ENCODE measurements around the gene ZFTA. TPM values are rescaled to one million over a fixed set of nuclear protein-coding genes. Genes with fewer than 3 reads are reported as not detected.
A peak's percentile ranks its signal among the peaks of the same experiment; 100 is the strongest.

Gene ZFTA
- total RNA-seq, 1 donor from 2014 or later = 9.1 TPM

GRCh38 chr11:63749624-63750023, 19.0 kb downstream of the ZFTA start:
- no peak for DNase-seq (ENCODE audit: low read depth in 2 of 2)

- DNase-seq (ENCODE audit: low read depth in 2 of 2) = no peak
These were observed 21.6 kb downstream of the ZFTA start for GRCh38 chr11:63747011-63747410.

- peak in 1 of 2 donors; percentile 19 for DNase-seq (ENCODE audit: low read depth in 2 of 2)
These were observed 23.0 kb downstream of the ZFTA start for GRCh38 chr11:63745304-63746170.

- DNase-seq (ENCODE audit: low read depth in 2 of 2) = peak; percentile 86 to 87
These were observed 29.7 kb downstream of the ZFTA start for GRCh38 chr11:63738720-63739360.

- no peak for DNase-seq (ENCODE audit: low read depth in 2 of 2)
These were observed 30.9 kb downstream of the ZFTA start for GRCh38 chr11:63737718-63738117.

GRCh38 chr11:63736864-63737263, 31.7 kb downstream of the ZFTA start:
- DNase-seq (ENCODE audit: low read depth in 2 of 2) = no peak

GRCh38 chr11:63729326-63729725, 39.2 kb downstream of the ZFTA start:
- DNase-seq (ENCODE audit: low read depth in 2 of 2) = no peak

GRCh38 chr11:63720611-63721010, 48.0 kb downstream of the ZFTA start:
- no peak for DNase-seq (ENCODE audit: low read depth in 2 of 2)

GRCh38 chr11:63719987-63720386, 48.6 kb downstream of the ZFTA start:
- peak in 1 of 2 donors; percentile 27 for DNase-seq (ENCODE audit: low read depth in 2 of 2)

GRCh38 chr11:63719001-63719400, 49.6 kb downstream of the ZFTA start:
- DNase-seq (ENCODE audit: low read depth in 2 of 2) = no peak

Other genes with a start within 250 kb of the ZFTA start
- 1.6 and 2.8 TPM in 2 replicates for gene PLAAT4, start 232.0 kb downstream of the ZFTA start, total RNA-seq
- not detected in 2 replicates for gene PLAAT2, start 205.4 kb downstream of the ZFTA start, total RNA-seq
- gene PLAAT3, start 154.3 kb downstream of the ZFTA start, total RNA-seq = 56.2 and 63.1 TPM in 2 replicates
- gene ATL3, start 97.4 kb downstream of the ZFTA start, total RNA-seq = 69.3 and 85.7 TPM in 2 replicates
- 42.7 and 49.8 TPM in 2 replicates for gene RTN3, start 87.3 kb downstream of the ZFTA start, total RNA-seq
- 8.1 and 8.9 TPM in 2 replicates for gene SPINDOC, start 44.7 kb upstream of the ZFTA start, total RNA-seq
- gene MARK2, start 70.3 kb upstream of the ZFTA start, total RNA-seq = 6.8 and 9.9 TPM in 2 replicates
- under 0.01 and 0.22 TPM in 2 replicates for gene RCOR2, start 148.4 kb upstream of the ZFTA start, total RNA-seq
- 8.3 TPM in 2 replicates for gene NAA40, start 170.2 kb upstream of the ZFTA start, total RNA-seq
- gene COX8A, start 205.8 kb upstream of the ZFTA start, total RNA-seq = 319 and 338 TPM in 2 replicates
- 46.2 and 51.6 TPM in 2 replicates for gene OTUB1, start 217.7 kb upstream of the ZFTA start, total RNA-seq

All from lung microvascular endothelial cell (primary cell).